Activated naive CD4-positive, alpha-beta T cell treated with anti-CD3 and anti-CD28 coated beads, Interleukin-2, amount 50 U/mL, for 72 hours (primary cell): Measurements from ENCODE around the gene SRD5A2. TPM values are rescaled to one million over a fixed set of nuclear protein-coding genes. Genes with fewer than 3 reads are reported as not detected.
"Not testable (repeated sequence)": the region's sequence is repeated elsewhere in the genome, so short reads cannot be mapped to it uniquely, and the experiment has no call there.

ENCODE experiments used
- ATAC-seq, 2 donors: fragments of 150-1000 bp; cut with Tn5 transposase; 2 replicates each; pipeline ENCODE4 v1.10.0; 2021; ENCODE audit warnings: mild to moderate bottlenecking in 2 of 2, moderate library complexity in 2 of 2
- DNase-seq, 2 donors: peaks; one replicate each; pipeline ENCODE4 v3.0.0; 2021 to 2022; ENCODE audit warnings: low spot score in 2 of 2
- H3K27ac Mint-ChIP-seq, 2 donors: one replicate each; pipeline ENCODE4 v1.8.0; 2022; ENCODE audit warnings: mild to moderate bottlenecking in 2 of 2, mixed read lengths in 2 of 2
- H3K36me3 Mint-ChIP-seq, 2 donors: one replicate each; pipeline ENCODE4 v1.8.0; 2022; ENCODE audit warnings: mixed read lengths in 2 of 2
- H3K9me3 Mint-ChIP-seq, 2 donors: one replicate each; pipeline ENCODE4 v1.8.0; 2022; ENCODE audit warnings: mixed read lengths in 2 of 2
- total RNA-seq, 2 donors: library from RNA; stranded (reverse); gene quantifications; one replicate each; pipeline ENCODE4 v1.2.3, GENCODE V29; 2022

SRD5A2 gene
- total RNA-seq, 2 donors from 2014 or later = not detected

DNA sequence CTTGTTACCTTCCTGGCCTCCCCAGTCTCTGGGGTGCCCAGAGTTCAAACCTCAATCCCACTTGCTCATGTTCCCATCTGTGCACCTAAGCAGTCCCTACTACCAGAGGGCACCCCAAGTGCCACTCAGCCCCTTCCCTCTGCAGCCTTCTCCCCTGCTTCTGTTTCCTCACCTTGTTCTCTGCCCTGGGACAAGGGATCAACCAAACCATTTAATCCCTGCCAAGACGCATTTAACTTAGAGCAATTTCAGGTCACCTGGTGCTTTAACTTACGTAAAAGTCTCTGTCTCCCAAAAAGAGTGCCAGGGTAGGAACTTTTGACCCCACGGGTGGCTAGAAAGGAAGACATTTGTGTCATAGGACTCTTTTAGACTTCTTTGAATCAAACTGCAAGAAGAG, 67.2 kb downstream of the SRD5A2 start:
- DNase-seq (no peak), ATAC-seq (no peak)
- Mint-ChIP-seq H3K27ac (no peak overlapping the region), H3K9me3 (no peaks in the 10 kb centered on the region), H3K36me3 (no peaks in the 10 kb centered on the region)

DNA sequence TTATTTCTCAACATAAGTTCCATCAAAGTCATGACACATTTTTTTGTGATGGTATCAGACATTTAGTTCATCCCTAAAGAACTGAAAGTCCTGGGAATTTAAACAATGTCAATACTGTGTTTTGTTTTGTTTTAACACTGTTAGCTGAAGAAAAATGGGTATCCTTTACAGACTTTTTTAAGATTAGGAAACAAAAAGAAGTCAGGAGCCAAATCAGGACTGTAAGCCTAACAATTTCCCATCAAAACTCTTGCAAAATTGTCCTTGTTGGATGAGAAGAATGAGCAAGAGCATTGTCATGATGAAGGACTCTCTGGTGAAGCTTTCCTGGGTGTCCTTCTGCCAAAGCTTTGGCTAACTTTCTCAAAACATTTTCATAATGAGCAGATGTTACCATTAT, 69.4 kb downstream of the SRD5A2 start:
- DNase-seq (no peak), ATAC-seq (no peak)
- Mint-ChIP-seq H3K36me3 (no peaks in the 10 kb centered on the region), H3K27ac (no peak overlapping the region), H3K9me3 (no peaks in the 10 kb centered on the region)

DNA sequence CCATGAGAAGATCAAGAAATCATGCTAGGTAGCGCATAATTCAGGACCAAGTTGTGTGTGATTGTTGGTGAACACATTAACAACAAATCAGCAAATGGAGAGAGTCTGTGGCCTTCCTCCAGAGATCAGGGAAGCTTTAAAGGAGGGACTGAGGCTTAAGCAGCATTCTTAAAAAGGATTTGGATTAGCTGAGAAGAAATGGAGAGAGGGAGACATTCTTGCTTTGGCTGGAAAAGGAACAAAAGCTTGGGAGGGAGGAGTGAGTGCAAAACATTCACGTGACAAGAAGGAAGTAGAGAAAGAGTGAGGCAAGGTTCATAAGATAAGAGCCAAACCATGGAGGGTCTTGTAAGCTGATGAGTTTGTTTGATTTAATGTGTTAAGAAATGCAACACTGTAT, 75.6 kb downstream of the SRD5A2 start:
- no peak for DNase-seq

DNA sequence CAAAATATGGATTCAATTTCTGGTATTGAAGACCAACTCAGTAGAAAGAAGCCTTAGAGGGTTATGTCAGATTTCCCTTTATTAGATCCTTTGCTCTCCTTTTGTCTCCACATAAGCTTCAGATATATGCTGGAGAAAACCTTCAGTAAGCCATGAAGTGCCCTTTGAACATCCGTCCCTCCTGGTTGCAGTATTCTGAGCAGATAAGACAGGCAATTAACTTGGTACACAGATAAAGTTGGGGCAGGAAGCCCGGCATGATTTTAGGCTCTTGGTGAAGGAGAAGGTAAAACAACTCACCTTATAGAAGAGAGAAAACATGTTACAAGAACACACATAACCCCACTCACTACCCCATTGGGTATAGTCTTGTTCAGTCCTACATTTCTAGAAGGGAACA, 76.4 kb downstream of the SRD5A2 start:
- Mint-ChIP-seq H3K9me3 (no peaks in the 10 kb centered on the region), H3K36me3 (no peaks in the 10 kb centered on the region)

More for the DNA sequence above, 75.6 kb downstream of the SRD5A2 start:
- ATAC-seq = no peak
- Mint-ChIP-seq H3K9me3 (no peaks in the 10 kb centered on the region), H3K36me3 (no peaks in the 10 kb centered on the region), H3K27ac (no peak overlapping the region)

DNA sequence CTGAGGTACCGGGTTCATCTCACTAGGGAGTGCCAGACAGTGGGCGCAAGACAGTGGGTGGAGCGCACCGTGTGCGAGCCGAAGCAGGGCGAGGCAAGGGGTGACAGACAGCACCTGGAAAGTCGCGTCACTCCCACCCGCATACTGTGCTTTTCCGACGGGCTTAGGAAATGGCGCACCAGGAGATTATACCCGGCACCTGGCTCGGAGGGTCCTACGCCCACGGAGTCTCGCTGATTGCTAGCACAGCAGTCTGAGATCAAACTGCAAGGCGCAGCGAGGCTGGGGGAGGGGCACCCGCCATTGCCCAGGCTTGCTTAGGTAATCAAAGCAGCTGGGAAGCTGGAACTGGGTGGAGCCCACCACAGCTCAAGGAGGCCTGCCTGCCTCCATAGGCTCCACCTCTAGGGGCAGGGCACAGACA, 84.3 kb downstream of the SRD5A2 start:
- peaks cover 4 to 14% of the 10 kb centered on the region in 2 donors for H3K9me3 Mint-ChIP-seq
- ATAC-seq, DNase-seq, H3K27ac Mint-ChIP-seq: not testable (repeated sequence)
- peaks cover 0 to 12% of the 10 kb centered on the region in 2 donors for H3K36me3 Mint-ChIP-seq

More for the DNA sequence above, 76.4 kb downstream of the SRD5A2 start:
- H3K27ac Mint-ChIP-seq = no peak overlapping the region
- ATAC-seq (no peak), DNase-seq (no peak)

DNA sequence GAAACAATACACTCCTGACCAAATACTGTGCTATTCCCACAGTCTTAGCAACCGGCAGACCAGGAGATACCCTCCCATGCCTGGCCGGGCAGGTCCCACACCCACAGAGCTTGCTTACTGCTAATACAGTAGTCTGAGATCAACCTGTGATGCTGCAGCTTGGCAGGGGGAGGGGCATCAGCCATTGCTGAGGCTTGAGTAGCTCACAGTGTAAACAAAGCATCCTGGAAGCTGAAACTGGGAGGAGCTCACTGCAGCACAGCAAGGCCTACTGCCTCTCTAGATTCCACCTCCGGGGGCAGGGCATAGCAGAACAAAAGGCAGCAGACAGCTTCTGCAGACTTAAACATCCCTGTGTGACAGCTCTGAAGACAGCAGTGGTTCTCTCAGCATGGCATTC, 91.4 kb downstream of the SRD5A2 start:
- H3K9me3 Mint-ChIP-seq, H3K27ac Mint-ChIP-seq, DNase-seq, ATAC-seq: not testable (repeated sequence)
- H3K36me3 Mint-ChIP-seq = peaks cover 0 to 12% of the 10 kb centered on the region in 2 donors

DNA sequence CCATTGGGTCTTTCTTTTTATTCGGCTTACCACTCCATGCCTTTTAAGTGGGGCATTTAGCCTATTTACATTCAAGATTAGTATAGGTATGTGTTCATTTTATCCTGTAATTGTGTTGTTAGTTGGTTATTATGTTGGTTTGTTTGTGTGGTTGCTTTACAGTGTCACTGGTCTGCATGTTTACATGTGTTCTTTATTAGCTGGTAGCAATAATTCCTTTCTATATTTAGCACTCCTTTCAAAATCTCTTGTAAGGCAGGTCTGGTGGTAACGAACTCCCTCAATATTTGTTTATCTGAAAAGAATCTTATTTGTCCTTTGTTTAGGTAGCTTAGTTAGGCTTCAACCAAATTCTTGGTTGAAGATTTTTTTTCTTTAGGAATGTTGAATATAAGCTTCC, 97.5 kb downstream of the SRD5A2 start:
- Mint-ChIP-seq H3K27ac (no peak overlapping the region), H3K9me3 (no peaks in the 10 kb centered on the region), H3K36me3 (no peaks in the 10 kb centered on the region)
- ATAC-seq (no peak), DNase-seq (no peak)

DNA sequence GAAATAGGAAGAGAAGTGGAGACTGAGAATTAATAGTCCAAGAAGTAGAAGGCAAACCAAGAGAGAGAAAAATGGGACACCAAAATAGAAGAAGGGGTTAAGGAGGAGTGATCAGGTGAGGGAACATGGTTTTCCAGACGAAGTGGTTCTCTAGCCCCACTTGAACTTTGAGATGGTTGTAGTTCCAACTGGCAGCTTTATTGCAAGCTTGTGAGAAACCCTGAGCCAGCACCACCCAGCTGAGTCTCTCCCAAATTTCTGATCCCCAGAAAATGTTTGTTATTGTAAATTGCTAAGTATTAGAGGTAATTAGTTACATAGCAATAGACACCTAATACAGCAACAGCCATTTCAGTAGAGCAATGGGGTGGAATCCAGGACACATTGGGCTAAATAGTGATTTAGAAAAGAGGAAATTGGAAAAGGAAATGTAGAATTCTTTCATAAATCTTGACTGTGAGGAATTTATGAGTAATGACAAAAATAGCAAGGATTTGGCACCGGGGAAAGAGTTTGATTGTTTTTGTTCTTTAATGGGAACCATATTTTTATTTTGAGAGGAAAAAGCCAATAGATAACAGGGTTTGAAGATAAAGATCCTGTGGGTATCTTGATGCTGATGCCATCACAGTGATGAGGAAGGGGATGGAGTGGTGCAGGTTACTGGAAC, 104.1 kb downstream of the SRD5A2 start:
- no peak for DNase-seq
- H3K27ac Mint-ChIP-seq = no peak overlapping the region

DNA sequence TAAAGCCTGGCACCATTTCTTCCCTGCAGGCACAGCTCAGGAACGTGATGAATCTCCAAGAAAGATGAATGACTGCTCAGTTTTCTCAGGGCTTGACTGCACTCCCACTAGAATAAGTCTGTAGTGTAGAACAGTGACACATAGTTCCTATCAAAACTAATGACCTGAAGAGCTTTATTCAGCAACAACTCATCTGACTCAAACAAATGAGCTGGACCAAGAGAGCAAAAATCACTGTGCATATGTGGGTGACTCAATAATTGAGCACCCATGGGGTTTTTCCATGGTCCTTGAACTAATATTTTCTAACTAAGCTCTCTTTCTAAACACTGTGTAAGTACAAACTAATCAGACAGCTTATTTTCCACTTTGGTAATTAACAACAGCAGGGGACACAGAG, 105.0 kb downstream of the SRD5A2 start:
- ATAC-seq = no peak
- H3K36me3 Mint-ChIP-seq = no peaks in the 10 kb centered on the region
- no peak for DNase-seq
- H3K27ac Mint-ChIP-seq = no peak overlapping the region
- H3K9me3 Mint-ChIP-seq = no peaks in the 10 kb centered on the region

More for the DNA sequence above, 104.1 kb downstream of the SRD5A2 start:
- no peak for ATAC-seq
- Mint-ChIP-seq H3K36me3 (no peaks in the 10 kb centered on the region), H3K9me3 (no peaks in the 10 kb centered on the region)

DNA sequence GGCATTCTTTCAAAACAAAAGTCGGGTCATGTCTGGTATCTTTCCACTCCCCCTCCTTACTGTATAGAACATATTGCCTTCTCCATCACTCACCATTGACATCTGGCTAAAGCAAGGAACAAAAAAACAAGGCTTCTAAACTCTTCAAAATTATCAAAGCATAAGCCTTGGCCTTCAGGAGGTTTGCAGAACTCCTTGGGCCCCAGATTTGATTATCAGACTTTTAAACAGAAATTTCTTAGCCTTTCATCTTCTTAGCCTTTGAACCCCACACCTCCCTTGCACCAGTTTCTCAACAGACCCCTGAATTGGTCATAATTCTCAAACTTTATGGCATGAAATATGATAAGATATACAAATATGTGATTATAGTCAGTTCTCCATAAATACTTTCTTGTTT, 106.4 kb downstream of the SRD5A2 start:
- ATAC-seq (no peak), DNase-seq (no peak)
- Mint-ChIP-seq H3K36me3 (no peaks in the 10 kb centered on the region), H3K27ac (no peak overlapping the region), H3K9me3 (no peaks in the 10 kb centered on the region)

Other genes with a start within 250 kb of the SRD5A2 start
- not detected for gene XDH, start 166.2 kb downstream of the SRD5A2 start, total RNA-seq